IMR-90 (cell line): ENCODE results near the gene CFDP1. TPM values are rescaled to one million over a fixed set of nuclear protein-coding genes. Genes with fewer than 3 reads are reported as not detected.

Experiments used
- ATAC-seq: fragments of 200-7000 bp; cut with Tn5 transposase; 2 replicates; pipeline ENCODE4 v1.9.1; 2020; ENCODE audit warnings: low read depth, mild to moderate bottlenecking, moderate library complexity
- BruUV-seq: library from RNA; stranded (reverse); fragments of 400-500 nt; replicated peaks from 2 replicates; lab custom pipeline; 2021; lab: Mats Ljungman, UMichigan
- CTCF ChIA-PET: fragments of 300-600 bp; formaldehyde crosslinking; extraction: SDS; loops from one replicate; lab custom pipeline; 2021; ENCODE audit warnings: antibody characterized with exemption; lab: Yijun Ruan, JAX
- POLR2A ChIA-PET: fragments of 300-600 bp; sonication (Branson Sonifier 250); formaldehyde crosslinking; loops from one replicate; lab custom pipeline; 2022; ENCODE audit warnings: antibody characterized with exemption; ENCODE audit not compliant: unreplicated experiment; lab: Charles Lee
- DNase-seq: peaks from one replicate; pipeline ENCODE4 v3.0.0; 2013
- H2AFZ ChIP-seq: replicated peaks from 2 replicates; pipeline ENCODE3; 2013; ENCODE audit warnings: low read length, mild to moderate bottlenecking; ENCODE audit not compliant: poor library complexity
- H2AK5ac ChIP-seq: 2 replicates; pipeline ENCODE4 v1.6.1; 2013; ENCODE audit warnings: low read depth, low read length, inconsistent platforms
- H2AK9ac ChIP-seq: replicated peaks from 2 replicates; pipeline ENCODE3; 2013; ENCODE audit warnings: mild to moderate bottlenecking, low read depth, low read length, moderate library complexity; ENCODE audit not compliant: poor library complexity
- H2BK120ac ChIP-seq: 2 replicates; pipeline ENCODE4 v1.6.1; 2013; ENCODE audit warnings: low read depth, low read length, inconsistent platforms
- H2BK15ac ChIP-seq: 3 replicates; pipeline ENCODE4 v1.6.1; 2013; ENCODE audit warnings: low read depth, low read length, inconsistent platforms
- H2BK20ac ChIP-seq: 2 replicates; pipeline ENCODE4 v1.6.1; 2013; ENCODE audit warnings: low read depth, mild to moderate bottlenecking, inconsistent platforms, low read length, moderate library complexity
- H2BK5ac ChIP-seq: 2 replicates; pipeline ENCODE4 v1.6.1; 2013; ENCODE audit warnings: mild to moderate bottlenecking, low read depth, low read length, inconsistent platforms; ENCODE audit not compliant: poor library complexity, severe bottlenecking
- H3K14ac ChIP-seq: replicated peaks from 2 replicates; pipeline ENCODE4 v1.6.1; 2013; ENCODE audit warnings: low read depth, low read length, inconsistent platforms
- H3K18ac ChIP-seq: 2 replicates; pipeline ENCODE4 v1.6.1; 2013; ENCODE audit warnings: low read depth, low read length, control low read depth
- H3K23ac ChIP-seq: 2 replicates; pipeline ENCODE4 v1.6.1; 2013; ENCODE audit warnings: low read depth, low read length, inconsistent platforms
- H3K27ac ChIP-seq: 2 replicates; pipeline ENCODE4 v1.5.1; 2013; ENCODE audit warnings: mild to moderate bottlenecking, control low read depth, low read length; ENCODE audit not compliant: insufficient read depth
- H3K27me3 ChIP-seq: 2 replicates; pipeline ENCODE4 v1.6.1; 2013; ENCODE audit warnings: low read length; ENCODE audit not compliant: control insufficient read depth, insufficient read depth
- H3K36me3 ChIP-seq: 2 replicates; pipeline ENCODE4 v1.6.1; 2013; ENCODE audit warnings: low read length, mixed read lengths; ENCODE audit not compliant: control insufficient read depth, insufficient read depth
- H3K4ac ChIP-seq: 2 replicates; pipeline ENCODE4 v1.6.1; 2013; ENCODE audit warnings: low read depth, low read length, inconsistent platforms
- H3K4me1 ChIP-seq: 2 replicates; pipeline ENCODE4 v1.6.1; 2013; ENCODE audit warnings: low read length, mixed read lengths; ENCODE audit not compliant: control insufficient read depth, insufficient read depth
- H3K4me2 ChIP-seq: 2 replicates; pipeline ENCODE4 v1.6.1; 2013; ENCODE audit warnings: low read depth, mild to moderate bottlenecking, control low read depth, low read length, moderate library complexity
- H3K4me3 ChIP-seq: 2 replicates; pipeline ENCODE4 v1.5.1; 2013; ENCODE audit warnings: low read depth, mild to moderate bottlenecking, control low read depth, low read length, moderate library complexity; ENCODE audit not compliant: insufficient read depth
- H3K56ac ChIP-seq: 2 replicates; pipeline ENCODE4 v1.6.1; 2013; ENCODE audit warnings: low read length, inconsistent platforms; ENCODE audit not compliant: insufficient read depth; ENCODE audit errors: extremely low read depth
- H3K79me1 ChIP-seq, 2 experiments: 2 replicates each; pipeline ENCODE4 v1.6.1; 2013; ENCODE audit warnings: low read length in 2 of 2, inconsistent platforms in 1 of 2, low read depth in 1 of 2
- H3K9ac ChIP-seq: 2 replicates; pipeline ENCODE4 v1.6.1; 2013; ENCODE audit warnings: low read depth, low read length, control low read depth
- H3K9me1 ChIP-seq: 2 replicates; pipeline ENCODE4 v1.6.1; 2013; ENCODE audit warnings: low read length, inconsistent platforms; ENCODE audit not compliant: insufficient read depth
- H3K9me3 ChIP-seq: 2 replicates; pipeline ENCODE4 v1.6.1; 2013; ENCODE audit warnings: low read length; ENCODE audit not compliant: control insufficient read depth, insufficient read depth
- H4K20me1 ChIP-seq: 2 replicates; pipeline ENCODE4 v1.6.1; 2013; ENCODE audit warnings: low read length, inconsistent platforms; ENCODE audit not compliant: insufficient read depth
- H4K5ac ChIP-seq: 2 replicates; pipeline ENCODE4 v1.6.1; 2013; ENCODE audit warnings: mild to moderate bottlenecking, low read depth, low read length, control low read depth
- H4K8ac ChIP-seq, 2 experiments: 2 replicates each; pipeline ENCODE4 v1.6.1; 2013; ENCODE audit warnings: low read depth in 2 of 2, low read length in 2 of 2, control low read depth in 1 of 2, inconsistent platforms in 1 of 2
- H4K91ac ChIP-seq: 2 replicates; pipeline ENCODE4 v1.6.1; 2013; ENCODE audit warnings: low read depth, low read length, inconsistent platforms; ENCODE audit not compliant: insufficient read depth
- CEBPB ChIP-seq: IDR thresholded peaks from 2 replicates; pipeline ENCODE4 v1.6.1; 2012; ENCODE audit warnings: low read depth, low read length, improper control_type of control experiment
- MAFK ChIP-seq: IDR thresholded peaks from 2 replicates; pipeline ENCODE4 v1.6.1; 2012; ENCODE audit warnings: low read depth, low read length, improper control_type of control experiment
- NFE2L2 ChIP-seq: fragments of 150-350 bp; IDR thresholded peaks from 2 replicates; pipeline ENCODE4 v1.6.1; 2016; ENCODE audit warnings: low read depth, mild to moderate bottlenecking, low read length
- RAD21 ChIP-seq: IDR thresholded peaks from 2 replicates; pipeline ENCODE4 v1.6.1; 2012; ENCODE audit warnings: low read length, improper control_type of control experiment
- RFX5 ChIP-seq: IDR thresholded peaks from 2 replicates; pipeline ENCODE4 v1.8.0; 2012; ENCODE audit warnings: low read depth, mild to moderate bottlenecking, low read length, moderate library complexity
- WGBS, 2 experiments: methylation state at CpG; one replicate each; pipeline versions ENCODE4 v1.1.5 to v1.1.7; 2013; ENCODE audit warnings: missing lambda C conversion rate in 2 of 2; ENCODE audit not compliant: insufficient read length in 1 of 2; ENCODE audit errors: extremely low coverage in 2 of 2; 5-methylcytosine and 5-hydroxymethylcytosine counted together
- dilution Hi-C: fragments of 300-500 bp; cut with HindIII; formaldehyde crosslinking; loops from one replicate; pipeline ENCODE4 v1.14.3; 2018; ENCODE audit warnings: low sequenced_read_pairs; ENCODE audit not compliant: unreplicated experiment
- in situ Hi-C: fragments of 300-500 bp; cut with MboI; formaldehyde crosslinking; loops from 3 replicates; pipeline ENCODE4 v1.14.3; 2019; ENCODE audit warnings: low sequenced_read_pairs, inconsistent platforms, mixed read lengths
- intact Hi-C: fragments of 100-400 bp; cut with micrococcal nuclease; formaldehyde crosslinking; loops from 2 replicates; pipeline ENCODE4 v1.10.0; 2022
- polyA plus RNA-seq, 3 experiments: library from polyadenylated mRNA; depleted of rRNA; stranded (reverse); fragments of >200 nt; gene quantifications; 2 replicates each; pipeline ENCODE4 v1.2.3, GENCODE V29; 2012; ENCODE audit warnings: low replicate concordance in 1 of 3
- total RNA-seq: library from RNA; depleted of rRNA; stranded (reverse); fragments of >200 nt; gene quantifications from 2 replicates; pipeline ENCODE4 v1.2.3, GENCODE V29; 2012

The CFDP1 gene
- total and polyA plus RNA-seq, 2 of the 4 experiments (the other 2 are of a cell fraction) = 15.6 to 38.7 TPM

GRCh38 chr16:75262104-75262799 is 171.1 kb downstream of the CFDP1 start:
- Histone ChIP-seq H4K5ac (no peak overlapping the region), H3K18ac (no peak overlapping the region), H2BK15ac (no peak overlapping the region), H2BK20ac (no peak overlapping the region), H3K9me1 (peaks cover 55% of the 10 kb centered on the region), H3K36me3 (peaks cover 8% of the 10 kb centered on the region; the same call in 1 of the 2 replicates), H4K91ac (no peak overlapping the region), H2BK5ac (peak overlapping the region; percentile 31), H3K4me3 (no peak overlapping the region), H3K14ac (0 out of 2 replicates have a peak overlapping the region, but pooled peaks have one; percentile 45), H4K20me1 (peaks cover 76% of the 10 kb centered on the region), H3K4me2 (peak overlapping the region; percentile 13; the same call in 1 of the 2 replicates), H2AK5ac (peak overlapping the region; percentile 39; the same call in 1 of the 2 replicates), H3K27ac (0 out of 2 replicates have a peak overlapping the region, but pooled peaks have one; percentile 13), H3K79me1 (peaks cover 5 to 74% of the 10 kb centered on the region in 2 experiments; a peak in 3 of 4 replicates), H3K9ac (no peak overlapping the region), H2AFZ (no peak overlapping the region), H2BK120ac (no peak overlapping the region), H3K4ac (peak overlapping the region; percentile 2; the same call in 1 of the 2 replicates), H2AK9ac (peak overlapping the region; percentile 12), H3K27me3 (no peaks in the 10 kb centered on the region), H3K9me3 (no peaks in the 10 kb centered on the region), H3K4me1 (peaks cover 56% of the 10 kb centered on the region), H3K56ac (no peak overlapping the region), H3K23ac (peak overlapping the region; percentile 72), H4K8ac (no peak overlapping the region)
- ChIA-PET POLR2A (no interaction called here), CTCF (no interaction called here)
- ATAC-seq (no peak), DNase-seq (no peak)
- 52% methylated on average over 4 of the region's 14 CpGs; no CpG with 5 or more reads in 1 of the 2 experiments for WGBS, 2 experiments
- BruUV-seq = no TSS peak
- dilution Hi-C loops = no loop called here
- in situ Hi-C loops = no loop called here
- TF ChIP-seq MAFK (no peak), NFE2L2 (no peak), RAD21 (no peak), CEBPB (no peak), RFX5 (no peak)
- intact Hi-C loops = no loop called here
